ENCODE results near the gene IFTAP. TPM values are rescaled to one million over a fixed set of nuclear protein-coding genes. Genes with fewer than 3 reads are reported as not detected.

IFTAP gene
- total and polyA plus RNA-seq, 10 of the 15 experiments (the other 5 are each of a cell fraction or from before 2014, with no cell fraction given) = 0.32 to 1.0 (median 0.63) TPM; not detected in 2

GRCh38 chr11:36692704-36693103, 98.4 kb downstream of the IFTAP start:
- in situ Hi-C loops (cut with MboI) = no loop called here
- intact Hi-C loops (cut with micrococcal nuclease; ENCODE audit: unreplicated experiment) = no loop called here
- no peak for TF ChIP-seq PAX8 (IDR thresholded peaks at IDR 0.05)
- no peak for TF ChIP-seq PRDM15 (CRISPR knock-in tag; IDR thresholded peaks at IDR 0.05)
- TF ChIP-seq MTA3 (IDR thresholded peaks at IDR 0.05; ENCODE audit: borderline replicate concordance, low read length) = no peak
- TF ChIP-seq RAD21 (IDR thresholded peaks at IDR 0.05; ENCODE audit: insufficient read depth, low read depth, low read length) = no peak
- ChIA-PET RAD21 (ENCODE audit: unreplicated experiment) (no interaction called here), POLR2A (no interaction called here), CTCF (interaction anchor here (2.1 to 2.8 kb wide), 2 partner anchors 10 to 54 kb away, joined by 7 to 15 read pairs; no protein-coding TSS in a partner anchor), SMC1A (ENCODE audit: uncharacterized antibody, unreplicated experiment) (interaction anchor here (1.9 kb wide), 1 partner anchor 56 kb away, joined by 4 read pairs; no protein-coding TSS in a partner anchor)
- Histone ChIP-seq H4K20me1 (ENCODE audit: control insufficient read depth, insufficient read depth) (no peaks in the 10 kb centered on the region), H3K4me1 (ENCODE audit: control insufficient read depth, insufficient read depth, low read length) (no peaks in the 10 kb centered on the region), H2AFZ (ENCODE audit: control insufficient read depth, low read depth, low read length) (no peak overlapping the region), H3K79me2 (ENCODE audit: control insufficient read depth, insufficient read depth, low read length) (no peaks in the 10 kb centered on the region), H3K4me3 (no peak overlapping the region), H3K4me2 (ENCODE audit: control insufficient read depth, insufficient read depth) (no peak overlapping the region), H3K9ac (ENCODE audit: control insufficient read depth, insufficient read depth, low read length) (no peak overlapping the region), H3K27me3 (replicated peaks in 1 of 2; ENCODE audit: control insufficient read depth in 2 of 2, insufficient read depth in 2 of 2, low read length in 1 of 2) (peaks cover 0 to 3% of the 10 kb centered on the region in 2 experiments; a peak in 2 of 4 replicates), H3K9me3 (replicated peaks; ENCODE audit: control insufficient read depth, insufficient read depth, low read length) (no peaks in the 10 kb centered on the region), H3K36me3 (ENCODE audit: control insufficient read depth in 2 of 2, insufficient read depth in 2 of 2, low read length in 1 of 2) (no peaks in the 10 kb centered on the region), H3K27ac (ENCODE audit: control insufficient read depth, insufficient read depth) (no peak overlapping the region)
- DNase-seq (ENCODE audit: low read depth, low spot score) (no peak), ATAC-seq (no peak), FAIRE-seq (no peak)
- BruUV-seq (replicated peaks) = no TSS peak
- WGBS (ENCODE audit: insufficient coverage, insufficient replicate concordance, low lambda C conversion rate, missing lambda C conversion rate) = 4% methylated on average over 1 of the region's 1 CpG
